GM19463 (cell line): Measurements from ENCODE around the gene CWC22.
A peak's percentile ranks its signal among the peaks of the same experiment; 100 is the strongest.
"Not testable (repeated sequence)": the region's sequence is repeated elsewhere in the genome, so short reads cannot be mapped to it uniquely, and the experiment has no call there.

ENCODE experiments used
- ATAC-seq: cut with Tn5 transposase; IDR thresholded peaks from one replicate; pipeline ENCODE4 v1.9.1; 2021; ENCODE audit warnings: mild to moderate bottlenecking, moderate library complexity; ENCODE audit not compliant: unreplicated experiment

The CWC22 gene

GRCh38 chr2:180006781-180007579, at the start of gene CWC22:
Gene CWC22 (minus strand): TSS chr2:180007297. CDS start chr2:179993341, 13,956 bp downstream.
- peak; percentile 94 for ATAC-seq

GRCh38 chr2:180056367-180057118, 49.4 kb upstream of the CWC22 start:
- ATAC-seq = no peak

- not testable (repeated sequence) for ATAC-seq
These were observed 47.5 kb upstream of the CWC22 start for GRCh38 chr2:180054576-180054975.

- ATAC-seq = no peak
These were observed 43.1 kb upstream of the CWC22 start for GRCh38 chr2:180050246-180050645.

- no peak for ATAC-seq
These were observed 41.2 kb upstream of the CWC22 start for GRCh38 chr2:180048251-180048650.

GRCh38 chr2:180046776-180047175, 39.7 kb upstream of the CWC22 start:
- ATAC-seq = no peak

DNA sequence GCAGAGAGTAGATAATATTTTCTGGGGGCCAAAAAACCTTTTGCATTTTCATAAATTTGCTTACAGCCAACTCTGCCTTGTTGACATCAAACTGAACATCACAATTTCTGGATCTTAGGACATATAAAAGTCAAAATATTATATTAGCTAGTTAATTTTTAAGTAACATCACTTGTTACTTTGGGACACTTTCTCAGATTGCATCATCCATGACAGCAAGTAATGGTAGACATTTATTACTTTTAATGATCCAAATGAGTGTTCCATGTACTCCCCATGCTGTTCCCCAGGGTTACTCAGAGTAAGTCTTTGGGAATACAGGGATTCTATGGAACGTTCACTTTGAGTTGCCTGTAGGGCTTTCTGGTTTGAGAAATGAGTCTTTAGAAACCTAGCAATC, 39.1 kb upstream of the CWC22 start:
- no peak for ATAC-seq

DNA sequence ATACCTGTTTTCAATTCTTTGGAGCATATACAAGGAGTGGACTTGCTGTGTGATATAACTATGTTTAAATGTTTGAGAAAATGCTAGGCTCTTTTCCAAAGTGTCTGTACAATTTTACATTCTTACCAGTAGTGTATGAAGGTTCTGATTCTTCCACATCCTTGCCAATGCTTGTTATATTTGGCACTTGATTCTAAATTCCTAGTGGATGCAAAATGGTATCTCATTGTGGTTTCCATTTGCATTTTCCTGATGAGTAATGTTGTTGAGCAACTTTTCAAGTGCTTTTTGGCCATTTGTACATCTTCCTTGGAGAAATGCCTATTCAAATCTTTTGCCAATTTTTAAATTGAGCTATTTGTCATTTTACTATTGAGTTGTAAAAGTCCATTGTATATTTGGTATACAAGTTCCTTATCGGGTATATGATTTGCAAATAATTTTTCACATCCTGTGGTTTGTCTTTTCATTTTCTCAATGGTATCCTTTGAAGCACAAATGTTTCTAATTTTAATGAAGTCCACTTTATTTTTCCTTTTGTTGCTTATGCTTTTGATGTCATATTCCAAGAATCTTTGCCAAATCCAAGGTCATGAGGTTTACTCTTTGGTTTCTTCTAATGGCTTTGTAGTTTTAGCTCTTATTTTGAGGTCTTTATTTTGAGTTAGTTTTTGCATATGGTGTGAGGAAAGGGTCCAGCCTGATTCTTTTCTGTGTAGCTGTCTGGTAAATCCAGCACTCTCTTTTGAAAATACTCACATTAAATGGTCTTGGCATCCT, 33.2 kb upstream of the CWC22 start:
- ATAC-seq = no peak

DNA sequence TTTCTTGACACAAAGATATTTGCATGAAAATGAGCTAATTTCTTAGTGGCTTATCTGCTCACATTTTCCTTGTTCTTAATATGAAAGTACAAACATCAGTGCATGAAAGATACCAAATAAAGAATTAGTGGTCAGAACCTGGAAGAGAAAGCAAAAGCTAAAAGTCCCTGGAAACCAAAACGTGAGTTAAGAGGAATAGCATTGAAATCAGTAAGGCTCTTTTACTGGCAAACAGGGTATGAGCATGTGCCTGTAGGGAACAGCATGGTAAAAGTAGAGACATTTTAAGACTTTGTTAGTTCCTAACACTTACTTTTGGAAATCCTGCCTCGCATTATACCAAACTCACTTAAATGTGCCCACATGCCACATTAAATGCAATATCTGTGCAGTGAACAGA, 31.9 kb upstream of the CWC22 start:
- no peak for ATAC-seq

- ATAC-seq = no peak
These were observed 27.1 kb upstream of the CWC22 start for GRCh38 chr2:180033993-180034894.

- ATAC-seq = no peak
These were observed 22.5 kb upstream of the CWC22 start for GRCh38 chr2:180029575-180029974.

- no peak for ATAC-seq
These were observed 14.8 kb upstream of the CWC22 start for GRCh38 chr2:180021850-180022249.

DNA sequence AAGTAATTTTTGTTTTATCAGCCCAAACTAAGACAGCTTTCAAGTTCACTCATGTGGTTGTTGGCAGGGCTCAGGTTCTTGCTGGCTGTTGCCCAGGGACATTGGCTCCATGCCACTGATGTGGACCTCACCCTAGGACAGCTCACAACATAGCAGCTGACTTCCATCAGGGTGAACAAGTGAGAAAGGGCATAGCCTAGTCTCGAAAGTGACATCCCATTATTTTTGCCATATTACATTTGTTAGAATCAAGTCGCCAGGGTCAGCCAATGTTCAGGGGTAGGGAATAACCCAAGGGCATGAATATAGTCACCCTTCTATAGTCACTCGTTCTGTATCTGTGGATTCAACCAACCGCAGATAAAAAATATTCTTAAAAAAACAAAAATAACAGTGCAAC, 10.7 kb upstream of the CWC22 start:
- ATAC-seq = no peak

DNA sequence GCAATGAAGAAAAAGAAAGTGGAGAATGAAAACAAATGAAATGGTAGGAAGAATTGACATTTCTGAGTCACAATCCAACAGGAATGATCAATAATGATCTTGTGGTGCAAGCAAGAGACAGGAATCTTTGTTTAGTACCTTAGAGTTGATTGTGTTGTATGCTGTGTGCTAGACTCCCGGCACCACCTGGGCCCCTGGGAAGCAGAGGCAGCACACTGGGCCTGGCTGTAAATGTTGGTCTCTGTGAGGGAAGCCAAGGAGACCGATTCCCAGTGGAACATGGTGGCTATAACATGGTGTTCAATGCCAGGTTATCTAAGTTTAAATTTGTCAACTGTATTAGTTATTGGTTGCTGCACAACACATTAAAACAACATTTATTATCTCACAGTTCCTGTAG, 9.8 kb upstream of the CWC22 start:
- ATAC-seq = no peak

DNA sequence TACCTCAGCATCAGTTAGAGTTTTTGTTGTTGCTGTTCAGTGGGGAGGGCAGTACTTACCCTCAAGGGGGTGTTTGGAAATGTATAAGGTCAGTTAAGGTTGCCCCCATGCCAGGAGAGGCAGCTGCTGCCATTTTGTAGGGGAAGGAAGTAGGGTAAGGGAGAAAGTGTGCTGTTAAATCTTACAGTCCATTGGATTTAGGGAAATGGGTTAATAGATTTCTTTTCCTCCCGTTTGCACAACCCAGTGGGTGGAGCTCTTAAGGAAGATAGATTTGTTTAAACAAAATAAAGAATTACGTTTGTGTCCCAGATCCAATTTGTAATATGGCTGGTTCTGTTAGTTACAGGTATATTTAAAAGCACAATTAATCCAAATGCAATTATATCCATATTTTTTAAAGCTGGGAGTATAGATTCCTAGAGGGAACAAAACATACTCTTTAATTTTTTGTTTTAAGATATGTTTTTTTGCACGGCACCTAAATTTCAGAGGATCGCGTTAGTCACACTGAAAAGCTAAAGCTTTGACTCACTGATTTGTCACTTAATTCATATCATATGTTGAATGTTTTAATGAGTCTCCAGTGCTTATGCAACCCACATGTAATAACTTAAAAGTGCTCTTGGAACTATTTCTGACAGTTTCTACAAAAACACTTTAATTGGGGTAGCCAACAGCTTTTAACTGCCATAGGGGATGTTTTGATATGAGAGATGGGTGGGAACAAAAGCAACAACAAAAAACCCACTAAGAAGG, 9.0 kb upstream of the CWC22 start:
- ATAC-seq = no peak

GRCh38 chr2:180012523-180012922, 5.4 kb upstream of the CWC22 start:
- no peak for ATAC-seq

- ATAC-seq = no peak
These were observed 3.6 kb upstream of the CWC22 start for GRCh38 chr2:180010701-180011100.

GRCh38 chr2:180006231-180006630, 866 bp downstream of the CWC22 start:
- no peak for ATAC-seq

GRCh38 chr2:180005465-180005864, 1.6 kb downstream of the CWC22 start:
- not testable (repeated sequence) for ATAC-seq

DNA sequence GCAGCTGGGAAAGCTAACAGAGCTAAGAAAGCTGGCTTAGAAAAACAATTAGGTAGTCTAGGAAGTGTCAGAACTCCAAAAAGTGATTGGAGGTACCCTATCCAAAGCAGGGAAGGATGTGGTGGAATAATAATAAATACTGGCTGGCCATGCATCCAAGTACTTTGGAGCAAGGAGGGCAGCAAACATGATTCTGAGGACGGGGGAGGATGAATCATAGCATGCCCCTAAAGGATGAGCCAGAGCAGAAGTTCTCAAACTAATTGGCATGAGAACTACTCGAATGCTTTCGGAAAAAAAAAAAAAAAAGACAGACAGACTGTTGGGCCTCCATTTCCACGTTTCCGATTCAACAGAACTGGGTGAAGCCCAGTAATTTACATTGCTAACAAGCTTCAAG, 2.4 kb downstream of the CWC22 start:
- ATAC-seq = no peak
